Measurements from ENCODE around the gene SIDT1. TPM values are rescaled to one million over a fixed set of nuclear protein-coding genes. Genes with fewer than 3 reads are reported as not detected.
"Not testable (repeated sequence)": the region's sequence is repeated elsewhere in the genome, so short reads cannot be mapped to it uniquely, and the experiment has no call there.

Gene SIDT1
- total and polyA plus RNA-seq, 4 donors: 0.08 to 2.2 (median 0.82) TPM

- no peak for TF ChIP-seq TAF1 (conservative IDR thresholded peaks at IDR 0.05)
Measured at GRCh38 chr3:113634782-113635474, 102.6 kb downstream of the SIDT1 start (continued).

DNA sequence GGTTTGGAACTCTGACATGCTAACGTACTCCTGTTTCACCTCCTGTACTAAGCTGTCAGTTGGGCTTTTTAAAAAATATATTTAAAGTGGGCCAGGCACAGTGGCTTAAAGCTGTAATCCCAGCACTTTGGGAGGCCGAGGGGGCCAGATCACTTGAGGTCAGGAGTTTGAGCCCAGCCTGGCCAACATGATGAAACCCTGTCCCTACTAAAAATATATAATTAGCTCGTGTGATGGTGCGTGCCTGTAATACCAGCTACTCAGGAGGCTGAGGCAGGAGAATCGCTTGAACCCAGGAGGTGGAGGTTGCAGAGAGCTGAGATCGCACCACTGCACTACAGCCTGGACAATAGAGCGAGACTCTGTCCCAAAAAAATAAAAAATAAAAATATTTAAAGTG is 103.7 kb downstream of the SIDT1 start:
- not testable (repeated sequence) for H3K9ac ChIP-seq (ENCODE audit: low read depth in 1 of 2, low read length in 2 of 2); H3K9me3 ChIP-seq (ENCODE audit: control insufficient read depth in 4 of 4, low read length in 3 of 4); H3K4me1 ChIP-seq (ENCODE audit: control insufficient read depth in 4 of 4, insufficient read depth in 4 of 4, low read length in 3 of 4); H3K27me3 ChIP-seq (ENCODE audit: control insufficient read depth in 4 of 4, insufficient read depth in 4 of 4, low read length in 3 of 4); H3K27ac ChIP-seq (ENCODE audit: low read depth in 1 of 2, low read length in 2 of 2); H3K36me3 ChIP-seq (ENCODE audit: control insufficient read depth in 4 of 4, insufficient read depth in 3 of 4, low read depth in 1 of 4, low read length in 3 of 4); H3K4me3 ChIP-seq (ENCODE audit: low read depth in 1 of 3, low read length in 3 of 3); DNase-seq (ENCODE audit: low spot score)
- WGBS: 94% methylated on average over 7 of the region's 7 CpGs

- no peak overlapping the region for H3K9ac ChIP-seq (ENCODE audit: low read depth in 1 of 2, low read length in 2 of 2)
- H3K36me3 ChIP-seq (ENCODE audit: control insufficient read depth in 4 of 4, insufficient read depth in 3 of 4, low read depth in 1 of 4, low read length in 3 of 4): no peaks in the 10 kb centered on the region
- 97% methylated on average over 14 of the region's 14 CpGs for WGBS
- peaks cover 2 to 7% (median 3%) of the 10 kb centered on the region in 4 donors for H3K4me1 ChIP-seq (ENCODE audit: control insufficient read depth in 4 of 4, insufficient read depth in 4 of 4, low read length in 3 of 4)
- TF ChIP-seq RAD21 (IDR thresholded peaks at IDR 0.05): no peak
- TF ChIP-seq RXRA (IDR thresholded peaks at IDR 0.05): no peak
- no peak for TF ChIP-seq FOXA1 (IDR thresholded peaks at IDR 0.05)
- TF ChIP-seq, protein P1, sequence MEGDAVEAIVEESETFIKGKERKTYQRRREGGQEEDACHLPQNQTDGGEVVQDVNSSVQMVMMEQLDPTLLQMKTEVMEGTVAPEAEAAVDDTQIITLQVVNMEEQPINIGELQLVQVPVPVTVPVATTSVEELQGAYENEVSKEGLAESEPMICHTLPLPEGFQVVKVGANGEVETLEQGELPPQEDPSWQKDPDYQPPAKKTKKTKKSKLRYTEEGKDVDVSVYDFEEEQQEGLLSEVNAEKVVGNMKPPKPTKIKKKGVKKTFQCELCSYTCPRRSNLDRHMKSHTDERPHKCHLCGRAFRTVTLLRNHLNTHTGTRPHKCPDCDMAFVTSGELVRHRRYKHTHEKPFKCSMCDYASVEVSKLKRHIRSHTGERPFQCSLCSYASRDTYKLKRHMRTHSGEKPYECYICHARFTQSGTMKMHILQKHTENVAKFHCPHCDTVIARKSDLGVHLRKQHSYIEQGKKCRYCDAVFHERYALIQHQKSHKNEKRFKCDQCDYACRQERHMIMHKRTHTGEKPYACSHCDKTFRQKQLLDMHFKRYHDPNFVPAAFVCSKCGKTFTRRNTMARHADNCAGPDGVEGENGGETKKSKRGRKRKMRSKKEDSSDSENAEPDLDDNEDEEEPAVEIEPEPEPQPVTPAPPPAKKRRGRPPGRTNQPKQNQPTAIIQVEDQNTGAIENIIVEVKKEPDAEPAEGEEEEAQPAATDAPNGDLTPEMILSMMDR (IDR thresholded peaks at IDR 0.05; ENCODE audit: low read depth, low read length, missing input control): no peak
- TF ChIP-seq ATF3 (IDR thresholded peaks at IDR 0.05): no peak
- TF ChIP-seq YY1 (IDR thresholded peaks at IDR 0.05): no peak
- no peak for TF ChIP-seq JUND (IDR thresholded peaks at IDR 0.05)
- TF ChIP-seq FOXA2 (IDR thresholded peaks at IDR 0.05): no peak
- TF ChIP-seq, protein P2, sequence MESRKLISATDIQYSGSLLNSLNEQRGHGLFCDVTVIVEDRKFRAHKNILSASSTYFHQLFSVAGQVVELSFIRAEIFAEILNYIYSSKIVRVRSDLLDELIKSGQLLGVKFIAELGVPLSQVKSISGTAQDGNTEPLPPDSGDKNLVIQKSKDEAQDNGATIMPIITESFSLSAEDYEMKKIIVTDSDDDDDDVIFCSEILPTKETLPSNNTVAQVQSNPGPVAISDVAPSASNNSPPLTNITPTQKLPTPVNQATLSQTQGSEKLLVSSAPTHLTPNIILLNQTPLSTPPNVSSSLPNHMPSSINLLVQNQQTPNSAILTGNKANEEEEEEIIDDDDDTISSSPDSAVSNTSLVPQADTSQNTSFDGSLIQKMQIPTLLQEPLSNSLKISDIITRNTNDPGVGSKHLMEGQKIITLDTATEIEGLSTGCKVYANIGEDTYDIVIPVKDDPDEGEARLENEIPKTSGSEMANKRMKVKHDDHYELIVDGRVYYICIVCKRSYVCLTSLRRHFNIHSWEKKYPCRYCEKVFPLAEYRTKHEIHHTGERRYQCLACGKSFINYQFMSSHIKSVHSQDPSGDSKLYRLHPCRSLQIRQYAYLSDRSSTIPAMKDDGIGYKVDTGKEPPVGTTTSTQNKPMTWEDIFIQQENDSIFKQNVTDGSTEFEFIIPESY (IDR thresholded peaks at IDR 0.05): no peak
- TF ChIP-seq HNF4A (conservative IDR thresholded peaks at IDR 0.05): no peak
- TF ChIP-seq MAX (IDR thresholded peaks at IDR 0.05): no peak
- TF ChIP-seq, protein P3, sequence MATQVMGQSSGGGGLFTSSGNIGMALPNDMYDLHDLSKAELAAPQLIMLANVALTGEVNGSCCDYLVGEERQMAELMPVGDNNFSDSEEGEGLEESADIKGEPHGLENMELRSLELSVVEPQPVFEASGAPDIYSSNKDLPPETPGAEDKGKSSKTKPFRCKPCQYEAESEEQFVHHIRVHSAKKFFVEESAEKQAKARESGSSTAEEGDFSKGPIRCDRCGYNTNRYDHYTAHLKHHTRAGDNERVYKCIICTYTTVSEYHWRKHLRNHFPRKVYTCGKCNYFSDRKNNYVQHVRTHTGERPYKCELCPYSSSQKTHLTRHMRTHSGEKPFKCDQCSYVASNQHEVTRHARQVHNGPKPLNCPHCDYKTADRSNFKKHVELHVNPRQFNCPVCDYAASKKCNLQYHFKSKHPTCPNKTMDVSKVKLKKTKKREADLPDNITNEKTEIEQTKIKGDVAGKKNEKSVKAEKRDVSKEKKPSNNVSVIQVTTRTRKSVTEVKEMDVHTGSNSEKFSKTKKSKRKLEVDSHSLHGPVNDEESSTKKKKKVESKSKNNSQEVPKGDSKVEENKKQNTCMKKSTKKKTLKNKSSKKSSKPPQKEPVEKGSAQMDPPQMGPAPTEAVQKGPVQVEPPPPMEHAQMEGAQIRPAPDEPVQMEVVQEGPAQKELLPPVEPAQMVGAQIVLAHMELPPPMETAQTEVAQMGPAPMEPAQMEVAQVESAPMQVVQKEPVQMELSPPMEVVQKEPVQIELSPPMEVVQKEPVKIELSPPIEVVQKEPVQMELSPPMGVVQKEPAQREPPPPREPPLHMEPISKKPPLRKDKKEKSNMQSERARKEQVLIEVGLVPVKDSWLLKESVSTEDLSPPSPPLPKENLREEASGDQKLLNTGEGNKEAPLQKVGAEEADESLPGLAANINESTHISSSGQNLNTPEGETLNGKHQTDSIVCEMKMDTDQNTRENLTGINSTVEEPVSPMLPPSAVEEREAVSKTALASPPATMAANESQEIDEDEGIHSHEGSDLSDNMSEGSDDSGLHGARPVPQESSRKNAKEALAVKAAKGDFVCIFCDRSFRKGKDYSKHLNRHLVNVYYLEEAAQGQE (IDR thresholded peaks at IDR 0.05): no peak
- no peak for TF ChIP-seq TAF1 (conservative IDR thresholded peaks at IDR 0.05)
- no peaks in the 10 kb centered on the region for H3K27me3 ChIP-seq (ENCODE audit: control insufficient read depth in 4 of 4, insufficient read depth in 4 of 4, low read length in 3 of 4)
- no peak overlapping the region for H3K4me3 ChIP-seq (ENCODE audit: low read depth in 1 of 3, low read length in 3 of 3)
- H3K27ac ChIP-seq (ENCODE audit: low read depth in 1 of 2, low read length in 2 of 2): no peak overlapping the region
- DNase-seq (ENCODE audit: low spot score): no peak
- H3K9me3 ChIP-seq (ENCODE audit: control insufficient read depth in 4 of 4, low read length in 3 of 4): no peaks in the 10 kb centered on the region
Measured at GRCh38 chr3:113637756-113638155, 105.4 kb downstream of the SIDT1 start.

All from liver (tissue), 9 donors.